DND-41 (cell line): ENCODE measurements around the gene LYRM2.

ENCODE experiments used
- EZH2 ChIP-seq: IDR thresholded peaks from 3 replicates; pipeline ENCODE4 v1.6.1; 2012; ENCODE audit warnings: borderline replicate concordance, low read depth, mild to moderate bottlenecking, moderate library complexity, low read length, inconsistent platforms; ENCODE audit not compliant: severe bottlenecking
- TF ChIP-seq, protein P1 (sequence below): IDR thresholded peaks from 2 replicates; pipeline ENCODE4 v1.5.1; 2012; ENCODE audit warnings: borderline replicate concordance, low read length, moderate library complexity, mild to moderate bottlenecking; ENCODE audit not compliant: poor library complexity, severe bottlenecking; ENCODE audit errors: extremely low read depth

DNA sequence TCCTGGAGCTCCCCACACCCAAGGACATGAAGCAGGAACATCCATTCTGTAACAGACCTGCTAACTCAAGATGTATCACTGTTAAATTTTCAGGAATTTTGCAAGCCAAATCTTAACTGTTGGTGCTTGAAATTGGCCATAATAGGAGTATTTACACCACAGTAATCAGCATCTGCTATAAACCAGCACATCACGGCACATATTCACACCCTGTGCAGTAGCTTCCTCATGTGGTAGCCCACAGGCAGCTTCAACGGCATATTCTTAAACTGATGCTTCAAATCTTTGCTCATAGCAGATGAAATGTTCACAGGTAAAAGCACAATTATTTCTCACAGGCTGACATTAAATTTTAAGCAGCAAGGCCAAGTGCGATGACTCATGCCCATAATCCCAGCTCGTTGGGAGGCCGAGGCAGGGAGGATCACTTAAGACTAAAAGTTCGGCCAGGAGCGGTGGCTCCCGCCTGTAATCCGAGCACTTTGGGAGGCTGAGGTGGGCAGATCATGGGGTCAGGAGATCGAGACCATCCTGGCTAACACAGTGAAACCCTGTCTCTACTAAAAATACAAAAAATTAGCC lies 43.5 kb upstream of the LYRM2 start:
- TF ChIP-seq, protein P1, sequence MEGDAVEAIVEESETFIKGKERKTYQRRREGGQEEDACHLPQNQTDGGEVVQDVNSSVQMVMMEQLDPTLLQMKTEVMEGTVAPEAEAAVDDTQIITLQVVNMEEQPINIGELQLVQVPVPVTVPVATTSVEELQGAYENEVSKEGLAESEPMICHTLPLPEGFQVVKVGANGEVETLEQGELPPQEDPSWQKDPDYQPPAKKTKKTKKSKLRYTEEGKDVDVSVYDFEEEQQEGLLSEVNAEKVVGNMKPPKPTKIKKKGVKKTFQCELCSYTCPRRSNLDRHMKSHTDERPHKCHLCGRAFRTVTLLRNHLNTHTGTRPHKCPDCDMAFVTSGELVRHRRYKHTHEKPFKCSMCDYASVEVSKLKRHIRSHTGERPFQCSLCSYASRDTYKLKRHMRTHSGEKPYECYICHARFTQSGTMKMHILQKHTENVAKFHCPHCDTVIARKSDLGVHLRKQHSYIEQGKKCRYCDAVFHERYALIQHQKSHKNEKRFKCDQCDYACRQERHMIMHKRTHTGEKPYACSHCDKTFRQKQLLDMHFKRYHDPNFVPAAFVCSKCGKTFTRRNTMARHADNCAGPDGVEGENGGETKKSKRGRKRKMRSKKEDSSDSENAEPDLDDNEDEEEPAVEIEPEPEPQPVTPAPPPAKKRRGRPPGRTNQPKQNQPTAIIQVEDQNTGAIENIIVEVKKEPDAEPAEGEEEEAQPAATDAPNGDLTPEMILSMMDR, result no peak
- TF ChIP-seq EZH2, result no peak
